H1 (cell line): Measurements from ENCODE around the gene MAML3. TPM values are rescaled to one million over a fixed set of nuclear protein-coding genes. Genes with fewer than 3 reads are reported as not detected.

ENCODE experiments used
- POLR2A ChIP-seq, 2 experiments: IDR thresholded peaks; 1 replicate in 1 of 2; 2 replicates in 1 of 2; pipeline ENCODE4 v1.6.1; 2011; ENCODE audit warnings: low read depth in 2 of 2, low read length in 2 of 2, mild to moderate bottlenecking in 2 of 2; ENCODE audit errors: control extremely low read depth in 1 of 2
- RNF2 ChIP-seq: fragments of 200-900, 300-1000 bp; sonication (generic); IDR thresholded peaks from 2 replicates; pipeline ENCODE4 v1.7.1; 2016; ENCODE audit warnings: borderline replicate concordance, low read depth, mild to moderate bottlenecking, antibody characterized with exemption, low read length; ENCODE audit not compliant: poor library complexity, severe bottlenecking; ENCODE audit errors: missing control alignments
- SP1 ChIP-seq: IDR thresholded peaks from 2 replicates; pipeline ENCODE4 v1.6.1; 2011; ENCODE audit warnings: low read depth, low read length
- USF2 ChIP-seq: IDR thresholded peaks from 2 replicates; pipeline ENCODE4 v1.6.1; 2011; ENCODE audit warnings: low read length, improper control_type of control experiment
- polyA plus RNA-seq, 7 experiments: library from polyadenylated mRNA; depleted of rRNA in 3 of 7; stranded (reverse) in 5 of 7; unstranded in 2 of 7; fragments of >200 nt in 5 of 7; fragments of 200-250 nt in 2 of 7; gene quantifications; 1 replicate in 5 of 7; 2 replicates in 1 of 7; 4 replicates in 1 of 7; pipeline versions ENCODE4 v1.2.1 to v1.2.3, GENCODE V29; 2011 to 2013; ENCODE audit warnings: missing spikeins in 2 of 7, mixed read lengths in 2 of 7
- total RNA-seq: library from RNA; stranded (reverse); fragmentation: NEBNext Ultra II Directional; extraction: Animal tissue kit (Norgen Biotek cat#: 25700); gene quantifications from 2 replicates; pipeline ENCODE4 v1.2.1, GENCODE V29; 2021

Gene MAML3
- total and polyA plus RNA-seq, 2 of the 8 experiments (the other 6 are each of a cell fraction or from before 2014, with no cell fraction given): 2.1 to 5.7 TPM

- TF ChIP-seq RNF2: no peak
- no peak for TF ChIP-seq USF2
- TF ChIP-seq POLR2A (IDR thresholded peaks at IDR 0.05; ENCODE audit: control extremely low read depth in 1 of 2, low read depth in 2 of 2, low read length in 2 of 2): no peak
- TF ChIP-seq SP1: no peak
These were observed 175.3 kb downstream of the MAML3 start (continued) for GRCh38 chr4:139978692-139979091.
